Activated CD8-positive, alpha-beta T cell treated with anti-CD3 and anti-CD28 coated beads for 36 hours (primary cell): ENCODE measurements around the gene CHURC1. TPM values are rescaled to one million over a fixed set of nuclear protein-coding genes. Genes with fewer than 3 reads are reported as not detected.

Experiments
- ATAC-seq: fragments of 200-7000 bp; cut with Tn5 transposase; one replicate; pipeline ENCODE4 v1.10.0; 2021; ENCODE audit warnings: mild to moderate bottlenecking, moderate library complexity
- CTCF ChIA-PET: fragments of 350-600 bp; sonication (Branson Sonifier 250); formaldehyde crosslinking; loops from one replicate; lab custom pipeline; 2021; ENCODE audit warnings: antibody characterized with exemption; lab: Charles Lee
- POLR2A ChIA-PET: fragments of 350-600 bp; sonication (Branson Sonifier 250); formaldehyde crosslinking; loops from one replicate; lab custom pipeline; 2021; ENCODE audit warnings: antibody characterized with exemption; lab: Charles Lee
- DNase-seq: peaks from one replicate; pipeline ENCODE4 v3.0.0-alpha.2; 2020
- H3K27ac Mint-ChIP-seq: one replicate; pipeline ENCODE4 v1.8.0; 2021; ENCODE audit warnings: mild to moderate bottlenecking, mixed read lengths
- H3K27me3 Mint-ChIP-seq: one replicate; pipeline ENCODE4 v1.8.0; 2021; ENCODE audit warnings: mixed read lengths
- H3K36me3 Mint-ChIP-seq: one replicate; pipeline ENCODE4 v1.8.0; 2021; ENCODE audit warnings: low read depth, mixed read lengths
- H3K4me1 Mint-ChIP-seq: one replicate; pipeline ENCODE4 v1.8.0; 2021; ENCODE audit warnings: low read depth, mixed read lengths
- H3K4me3 Mint-ChIP-seq: one replicate; pipeline ENCODE4 v1.8.0; 2021; ENCODE audit warnings: mild to moderate bottlenecking, moderate library complexity, mixed read lengths
- H3K9me3 Mint-ChIP-seq: one replicate; pipeline ENCODE4 v1.8.0; 2021; ENCODE audit warnings: mixed read lengths
- intact Hi-C: fragments of 100-400 bp; cut with micrococcal nuclease; formaldehyde crosslinking; loops from one replicate; pipeline ENCODE4 v1.10.0; 2022
- total RNA-seq, 2 experiments: library from RNA; stranded (reverse); gene quantifications; one replicate each; pipeline ENCODE4 v1.2.3, GENCODE V29; 2021
- TF ChIP-seq, protein P1 (sequence below): fragments of 200-600 bp; IDR thresholded peaks from one replicate; pipeline ENCODE4 v1.8.0; 2022; ENCODE audit warnings: antibody characterized with exemption, mild to moderate bottlenecking

The CHURC1 gene
- total RNA-seq, 2 experiments from 2014 or later, result 47.0 to 57.4 TPM

DNA sequence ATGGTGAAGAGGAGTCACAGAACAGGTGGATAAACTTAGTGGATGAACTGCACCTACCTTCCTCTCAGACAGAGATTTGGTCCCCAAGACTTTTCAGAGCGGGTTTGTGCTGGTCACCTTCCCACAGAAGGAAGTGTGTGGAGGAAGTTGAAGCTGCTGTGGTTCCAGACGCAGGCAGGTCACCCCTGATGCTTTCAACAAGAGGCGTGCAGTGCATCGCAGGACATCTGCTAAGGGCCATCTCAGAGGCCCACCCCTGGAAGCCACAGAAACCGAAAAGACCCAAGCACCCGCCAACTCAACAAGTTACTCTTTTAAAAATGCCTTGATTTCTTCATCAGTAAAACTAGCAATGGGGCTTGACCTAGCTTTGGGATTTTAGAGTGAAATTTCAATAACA is 29.3 kb downstream of the CHURC1 start:
- H3K36me3 Mint-ChIP-seq, result peaks cover 28% of the 10 kb centered on the region
- H3K9me3 Mint-ChIP-seq, result no peaks in the 10 kb centered on the region
- ATAC-seq (no peak), DNase-seq (no peak)
- no peak overlapping the region for H3K4me3 Mint-ChIP-seq
- peaks cover 43% of the 10 kb centered on the region for H3K4me1 Mint-ChIP-seq
- TF ChIP-seq, protein P1, sequence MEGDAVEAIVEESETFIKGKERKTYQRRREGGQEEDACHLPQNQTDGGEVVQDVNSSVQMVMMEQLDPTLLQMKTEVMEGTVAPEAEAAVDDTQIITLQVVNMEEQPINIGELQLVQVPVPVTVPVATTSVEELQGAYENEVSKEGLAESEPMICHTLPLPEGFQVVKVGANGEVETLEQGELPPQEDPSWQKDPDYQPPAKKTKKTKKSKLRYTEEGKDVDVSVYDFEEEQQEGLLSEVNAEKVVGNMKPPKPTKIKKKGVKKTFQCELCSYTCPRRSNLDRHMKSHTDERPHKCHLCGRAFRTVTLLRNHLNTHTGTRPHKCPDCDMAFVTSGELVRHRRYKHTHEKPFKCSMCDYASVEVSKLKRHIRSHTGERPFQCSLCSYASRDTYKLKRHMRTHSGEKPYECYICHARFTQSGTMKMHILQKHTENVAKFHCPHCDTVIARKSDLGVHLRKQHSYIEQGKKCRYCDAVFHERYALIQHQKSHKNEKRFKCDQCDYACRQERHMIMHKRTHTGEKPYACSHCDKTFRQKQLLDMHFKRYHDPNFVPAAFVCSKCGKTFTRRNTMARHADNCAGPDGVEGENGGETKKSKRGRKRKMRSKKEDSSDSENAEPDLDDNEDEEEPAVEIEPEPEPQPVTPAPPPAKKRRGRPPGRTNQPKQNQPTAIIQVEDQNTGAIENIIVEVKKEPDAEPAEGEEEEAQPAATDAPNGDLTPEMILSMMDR, result no peak
- ChIA-PET CTCF (interaction anchor here (1.2 kb wide), 1 partner anchor 52 kb away, joined by 6 read pairs; no protein-coding TSS in a partner anchor), POLR2A (no interaction called here)
- no peaks in the 10 kb centered on the region for H3K27me3 Mint-ChIP-seq
- H3K27ac Mint-ChIP-seq, result peak overlapping the region; percentile 64
- intact Hi-C loops, result no loop called here

DNA sequence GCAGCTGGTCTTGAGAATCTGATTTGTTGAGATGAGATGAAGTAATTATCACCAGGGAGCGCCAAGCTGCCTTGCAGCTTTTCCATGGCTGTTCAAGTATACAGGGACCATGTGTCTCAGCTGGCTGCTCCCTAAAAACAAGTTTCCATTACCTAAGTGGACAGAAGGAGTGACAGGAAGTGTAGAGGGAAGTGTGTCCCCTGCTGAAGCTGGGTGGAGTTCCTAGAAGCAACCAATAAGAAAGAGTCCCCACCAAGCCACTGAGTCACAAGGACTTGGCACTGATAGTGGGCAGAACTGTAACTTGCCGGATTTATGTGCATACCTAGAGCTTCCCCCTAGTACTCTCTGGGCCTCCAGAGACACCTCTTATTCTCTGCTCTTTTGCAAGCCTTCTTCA is 29.8 kb downstream of the CHURC1 start:
- no peaks in the 10 kb centered on the region for H3K9me3 Mint-ChIP-seq
- DNase-seq (no peak), ATAC-seq (no peak)
- TF ChIP-seq, protein P1, result no peak
- H3K27ac Mint-ChIP-seq, result peak overlapping the region; percentile 12
- H3K27me3 Mint-ChIP-seq, result no peaks in the 10 kb centered on the region
- ChIA-PET CTCF (interaction anchor here (1.2 kb wide), 2 partner anchors 9 to 52 kb away, joined by 3 to 6 read pairs; no protein-coding TSS in a partner anchor), POLR2A (interaction anchor here (1.4 kb wide), 1 partner anchor 8 kb away, joined by 4 read pairs; no protein-coding TSS in a partner anchor)
- H3K36me3 Mint-ChIP-seq, result peaks cover 26% of the 10 kb centered on the region
- intact Hi-C loops, result no loop called here
- H3K4me1 Mint-ChIP-seq, result peaks cover 38% of the 10 kb centered on the region
- H3K4me3 Mint-ChIP-seq, result no peak overlapping the region

DNA sequence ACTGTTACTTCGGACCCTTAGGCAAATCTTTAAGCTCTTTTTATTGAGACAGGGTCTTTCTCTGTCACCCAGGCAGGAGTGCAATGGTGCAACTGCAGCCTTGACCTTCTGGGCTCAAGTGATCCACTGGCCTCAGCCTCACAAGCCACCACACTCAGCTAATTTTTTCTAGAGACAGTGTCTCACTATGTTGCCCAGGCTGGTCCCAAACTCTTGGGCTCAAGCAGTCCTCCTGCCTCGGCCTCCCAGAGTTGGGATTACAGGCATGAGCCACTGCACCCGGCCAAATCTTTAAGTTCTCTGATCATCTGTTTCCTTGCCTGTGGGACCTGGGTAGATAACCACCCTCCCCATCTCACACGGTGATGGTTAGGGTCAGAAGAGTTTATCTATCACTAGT is 30.6 kb downstream of the CHURC1 start:
- Mint-ChIP-seq H3K36me3 (peaks cover 26% of the 10 kb centered on the region), H3K4me3 (no peak overlapping the region), H3K9me3 (no peaks in the 10 kb centered on the region), H3K27ac (no peak overlapping the region), H3K4me1 (peaks cover 32% of the 10 kb centered on the region), H3K27me3 (no peaks in the 10 kb centered on the region)
- intact Hi-C loops, result no loop called here
- ATAC-seq (no peak), DNase-seq (no peak)
- POLR2A ChIA-PET, result interaction anchor here (1.4 kb wide), 1 partner anchor 8 kb away, joined by 4 read pairs; no protein-coding TSS in a partner anchor
- TF ChIP-seq, protein P1, result no peak
- CTCF ChIA-PET, result interaction anchor here (1.2 kb wide), 1 partner anchor 8 kb away, joined by 3 read pairs; no protein-coding TSS in a partner anchor

DNA sequence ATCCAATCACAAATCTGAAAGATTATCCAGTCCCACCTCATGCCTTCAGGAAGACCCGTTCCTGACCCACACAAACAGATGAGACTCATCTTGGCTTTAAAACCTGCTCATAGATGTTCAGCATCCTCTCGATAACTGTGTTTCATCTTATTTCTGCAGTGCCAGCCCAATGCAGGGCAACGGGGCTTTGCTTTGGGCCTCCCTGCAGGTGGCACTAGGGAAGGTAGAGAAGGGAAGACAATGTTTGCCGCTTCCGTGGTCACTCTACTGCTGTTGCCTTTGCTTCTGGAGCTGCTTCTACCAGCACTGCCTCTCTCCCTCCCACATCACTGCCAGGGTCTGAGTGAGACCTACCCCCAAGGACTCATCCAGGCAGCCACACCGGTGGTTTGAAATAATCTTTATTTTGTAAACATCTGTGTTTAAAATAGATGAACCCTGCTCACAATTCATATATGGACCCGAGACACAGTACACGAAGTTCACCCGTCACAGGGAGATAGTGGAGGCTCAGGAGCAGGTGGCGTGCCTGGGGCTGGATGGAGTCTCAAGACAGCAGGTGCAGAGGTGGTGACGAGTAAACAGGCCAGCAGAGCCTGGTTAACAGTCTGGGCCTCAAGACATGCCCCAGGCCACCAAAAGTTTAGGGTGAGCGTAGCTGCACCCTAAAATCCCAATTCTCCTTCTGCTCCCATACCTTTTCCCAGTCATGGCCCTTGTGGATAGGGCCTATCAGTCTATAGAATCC is 31.4 kb downstream of the CHURC1 start:
- H3K27ac Mint-ChIP-seq, result no peak overlapping the region
- intact Hi-C loops, result no loop called here
- H3K36me3 Mint-ChIP-seq, result peaks cover 22% of the 10 kb centered on the region

More for the DNA sequence above, 31.4 kb downstream of the CHURC1 start:
- Mint-ChIP-seq H3K4me3 (no peak overlapping the region), H3K4me1 (peaks cover 27% of the 10 kb centered on the region), H3K27me3 (no peaks in the 10 kb centered on the region), H3K9me3 (no peaks in the 10 kb centered on the region)
- ATAC-seq (no peak), DNase-seq (no peak)
- POLR2A ChIA-PET, result interaction anchor here (1.4 kb wide), 1 partner anchor 9 kb away, joined by 4 read pairs; no protein-coding TSS in a partner anchor
- CTCF ChIA-PET, result no interaction called here
- TF ChIP-seq, protein P1, result no peak
